ENCODE results near the gene ENKD1. TPM values are rescaled to one million over a fixed set of nuclear protein-coding genes. Genes with fewer than 3 reads are reported as not detected.

The ENKD1 gene
- total and polyA plus RNA-seq, 4 donors: 9.5 to 30.2 (median 29.1) TPM

Other genes with a start within 250 kb of the ENKD1 start
- 1 to 10 TPM; 3.0 to 4.6 TPM for gene HSD11B2, start 235.6 kb downstream of the ENKD1 start, total RNA-seq
- 1 to 10 TPM; 5.7 to 9.3 TPM for gene HSD11B2, start 235.6 kb downstream of the ENKD1 start, polyA plus RNA-seq (ENCODE audit: insufficient read length in 2 of 2)
- 100 to 1,000 TPM in 1 of 2 donors, 10 to 100 TPM in 1; 97.3 to 113 TPM for gene ATP6V0D1, start 185.6 kb downstream of the ENKD1 start, total RNA-seq
- 100 to 1,000 TPM; 174 to 177 TPM for gene ATP6V0D1, start 185.6 kb downstream of the ENKD1 start, polyA plus RNA-seq (ENCODE audit: insufficient read length in 2 of 2)
- not detected for gene AGRP, start 183.2 kb downstream of the ENKD1 start, total RNA-seq
- under 1 TPM; 0.35 to 0.56 TPM for gene AGRP, start 183.2 kb downstream of the ENKD1 start, polyA plus RNA-seq (ENCODE audit: insufficient read length in 2 of 2)
- gene RIPOR1, start 137.9 kb downstream of the ENKD1 start, total RNA-seq: 10 to 100 TPM; 33.1 to 46.3 TPM
- gene RIPOR1, start 137.9 kb downstream of the ENKD1 start, polyA plus RNA-seq (ENCODE audit: insufficient read length in 2 of 2): 100 to 1,000 TPM in 1 of 2 donors, 10 to 100 TPM in 1; 80.3 to 105 TPM
- 10 to 100 TPM; 39.7 to 44.0 TPM for gene CTCF, start 104.2 kb downstream of the ENKD1 start, total RNA-seq
- gene CTCF, start 104.2 kb downstream of the ENKD1 start, polyA plus RNA-seq (ENCODE audit: insufficient read length in 2 of 2): 10 to 100 TPM; 59.2 to 65.1 TPM
- gene CARMIL2, start 21.6 kb downstream of the ENKD1 start, total RNA-seq: 1 to 10 TPM; 2.0 to 3.4 TPM
- gene CARMIL2, start 21.6 kb downstream of the ENKD1 start, polyA plus RNA-seq (ENCODE audit: insufficient read length in 2 of 2): 10 to 100 TPM; 37.6 to 40.0 TPM
- 10 to 100 TPM; 15.8 to 23.9 TPM for gene ACD, start 6.5 kb downstream of the ENKD1 start, total RNA-seq
- gene ACD, start 6.5 kb downstream of the ENKD1 start, polyA plus RNA-seq (ENCODE audit: insufficient read length in 2 of 2): 10 to 100 TPM; 39.7 to 49.3 TPM
- gene PARD6A, start 5.8 kb downstream of the ENKD1 start, total RNA-seq: 1 to 10 TPM; 7.2 to 8.3 TPM
- gene PARD6A, start 5.8 kb downstream of the ENKD1 start, polyA plus RNA-seq (ENCODE audit: insufficient read length in 2 of 2): 10 to 100 TPM; 20.5 to 20.9 TPM
- 1 to 10 TPM; 2.8 to 6.9 TPM for gene C16orf86, start 64 bp upstream of the ENKD1 start, total RNA-seq
- gene C16orf86, start 64 bp upstream of the ENKD1 start, polyA plus RNA-seq (ENCODE audit: insufficient read length in 2 of 2): 1 to 10 TPM; 4.2 to 6.2 TPM
- 10 to 100 TPM; 26.1 to 26.8 TPM for gene GFOD2, start 52.6 kb upstream of the ENKD1 start, total RNA-seq
- gene GFOD2, start 52.6 kb upstream of the ENKD1 start, polyA plus RNA-seq (ENCODE audit: insufficient read length in 2 of 2): 10 to 100 TPM; 48.0 to 56.0 TPM
- 1 to 10 TPM; 6.7 to 8.2 TPM for gene RANBP10, start 139.8 kb upstream of the ENKD1 start, total RNA-seq
- 10 to 100 TPM; 15.9 to 25.6 TPM for gene RANBP10, start 139.8 kb upstream of the ENKD1 start, polyA plus RNA-seq (ENCODE audit: insufficient read length in 2 of 2)
- 10 to 100 TPM in 1 of 2 donors, 1 to 10 TPM in 1; 4.3 to 11.7 TPM for gene TSNAXIP1, start 140.1 kb upstream of the ENKD1 start, total RNA-seq
- gene TSNAXIP1, start 140.1 kb upstream of the ENKD1 start, polyA plus RNA-seq (ENCODE audit: insufficient read length in 2 of 2): 10 to 100 TPM; 14.9 to 20.0 TPM
- 10 to 100 TPM; 22.4 to 39.7 TPM for gene THAP11, start 175.6 kb upstream of the ENKD1 start, total RNA-seq
- 10 to 100 TPM; 31.3 to 34.9 TPM for gene THAP11, start 175.6 kb upstream of the ENKD1 start, polyA plus RNA-seq (ENCODE audit: insufficient read length in 2 of 2)
- gene NUTF2, start 180.2 kb upstream of the ENKD1 start, total RNA-seq: 10 to 100 TPM; 47.7 to 82.6 TPM
- gene NUTF2, start 180.2 kb upstream of the ENKD1 start, polyA plus RNA-seq (ENCODE audit: insufficient read length in 2 of 2): 100 to 1,000 TPM; 138 to 150 TPM
- 10 to 100 TPM; 22.1 to 50.8 TPM for gene CENPT, start 180.9 kb upstream of the ENKD1 start, total RNA-seq
- gene CENPT, start 180.9 kb upstream of the ENKD1 start, polyA plus RNA-seq (ENCODE audit: insufficient read length in 2 of 2): 10 to 100 TPM; 60.0 to 79.2 TPM
- 10 to 100 TPM; 40.8 to 46.7 TPM for gene EDC4, start 206.3 kb upstream of the ENKD1 start, total RNA-seq
- gene EDC4, start 206.3 kb upstream of the ENKD1 start, polyA plus RNA-seq (ENCODE audit: insufficient read length in 2 of 2): 10 to 100 TPM; 92.0 to 97.9 TPM
- gene NRN1L, start 218.1 kb upstream of the ENKD1 start, total RNA-seq: 1 to 10 TPM in 1 of 2 donors, under 1 TPM in 1; 0.89 to 2.5 TPM
- gene NRN1L, start 218.1 kb upstream of the ENKD1 start, polyA plus RNA-seq (ENCODE audit: insufficient read length in 2 of 2): 1 to 10 TPM; 1.4 to 1.6 TPM
- gene PSKH1, start 226.5 kb upstream of the ENKD1 start, total RNA-seq: 10 to 100 TPM in 1 of 2 donors, 1 to 10 TPM in 1; 8.7 to 18.3 TPM
- gene PSKH1, start 226.5 kb upstream of the ENKD1 start, polyA plus RNA-seq (ENCODE audit: insufficient read length in 2 of 2): 10 to 100 TPM; 31.7 TPM

Data from spinal cord (tissue), 4 donors.